ENCODE data around the gene SLC41A1. TPM values are rescaled to one million over a fixed set of nuclear protein-coding genes. Genes with fewer than 3 reads are reported as not detected.

SLC41A1 gene
- total and polyA plus RNA-seq, 2 donors (not counting 3 experiments of a cell fraction or from before 2014, with no cell fraction given), result 21.7 to 22.0 TPM

DNA sequence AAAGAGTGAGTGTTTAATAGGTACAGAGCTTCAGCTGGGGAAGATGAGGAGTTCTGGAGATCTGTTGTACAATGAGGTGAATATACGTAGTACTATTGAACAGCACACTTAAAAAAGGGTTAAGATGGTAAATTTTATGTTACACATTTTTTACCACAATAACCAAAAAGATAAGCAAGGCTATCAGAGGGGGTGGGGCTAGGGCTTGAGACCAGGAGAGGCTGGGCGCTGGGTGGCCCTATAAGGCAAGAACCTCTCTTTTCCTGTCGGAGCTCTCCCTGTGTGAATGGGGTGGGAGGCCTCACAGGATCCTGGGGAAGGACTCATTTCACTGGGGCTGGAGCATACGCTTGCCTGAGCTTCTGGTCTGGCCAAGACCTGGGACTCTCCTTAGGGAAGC, 9.0 kb downstream of the SLC41A1 start:
- Histone ChIP-seq H3K36me3 (ENCODE audit: control insufficient read depth in 2 of 2, extremely low read depth in 1 of 2, insufficient read depth in 2 of 2, low read length in 2 of 2) (peaks cover 0 to 16% of the 10 kb centered on the region in 2 experiments), H3K9me1 (replicated peaks; ENCODE audit: control insufficient read depth, extremely low read depth, insufficient read depth, low read length) (no peaks in the 10 kb centered on the region), H3K9me3 (replicated peaks; ENCODE audit: control insufficient read depth, insufficient read depth, low read length) (no peaks in the 10 kb centered on the region), H3K9ac (replicated peaks; ENCODE audit: extremely low read depth, insufficient read depth, low read length) (no peak overlapping the region), H3K4me2 (ENCODE audit: insufficient read depth, low read length) (no peak overlapping the region), H2AFZ (ENCODE audit: low read depth, low read length) (no peak overlapping the region), H3K4me3 (replicated peaks in 1 of 3; ENCODE audit: insufficient read depth in 1 of 3, low read depth in 1 of 3, low read length in 3 of 3) (no peak overlapping the region), H3K27me3 (ENCODE audit: control insufficient read depth in 2 of 2, insufficient read depth in 2 of 2, low read length in 2 of 2) (no peaks in the 10 kb centered on the region), H3K4me1 (ENCODE audit: control insufficient read depth, extremely low read depth, insufficient read depth, low read length) (no peaks in the 10 kb centered on the region), H3K27ac (ENCODE audit: insufficient read depth, low read depth, low read length) (no peak overlapping the region), H3K79me2 (ENCODE audit: control insufficient read depth, insufficient read depth, low read length) (no peaks in the 10 kb centered on the region), H4K20me1 (replicated peaks; ENCODE audit: control insufficient read depth, extremely low read depth, insufficient read depth, low read length) (no peaks in the 10 kb centered on the region)
- no peak for DNase-seq (ENCODE audit: low read depth, low spot score)
- CTCF ChIA-PET, result interaction anchor here (0.9 to 3.1 kb wide), 4 partner anchors 8 to 174 kb away, joined by 3 to 16 read pairs (median 10); no protein-coding TSS in a partner anchor
- dilution Hi-C loops (cut with MboI; ENCODE audit: extremely low pct_ligation_motif_present, low sequenced_read_pairs), result no loop called here
- POLR2A ChIA-PET, result no interaction called here
- FAIRE-seq, result no peak
- no peak for TF ChIP-seq JUN (IDR thresholded peaks at IDR 0.05; ENCODE audit: borderline replicate concordance, insufficient read depth, insufficient read length, low read depth)
- no peak for TF ChIP-seq POLR2AphosphoS5 (IDR thresholded peaks at IDR 0.05; ENCODE audit: insufficient read depth, low read depth, low read length)
- TF ChIP-seq, protein P1, sequence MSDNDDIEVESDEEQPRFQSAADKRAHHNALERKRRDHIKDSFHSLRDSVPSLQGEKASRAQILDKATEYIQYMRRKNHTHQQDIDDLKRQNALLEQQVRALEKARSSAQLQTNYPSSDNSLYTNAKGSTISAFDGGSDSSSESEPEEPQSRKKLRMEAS (IDR thresholded peaks at IDR 0.05; ENCODE audit: insufficient read depth, insufficient read length), result no peak
- no peak for TF ChIP-seq GATA2 (IDR thresholded peaks at IDR 0.05; ENCODE audit: insufficient read depth, insufficient read length, low read depth, low read length)
- TF ChIP-seq, protein P2, sequence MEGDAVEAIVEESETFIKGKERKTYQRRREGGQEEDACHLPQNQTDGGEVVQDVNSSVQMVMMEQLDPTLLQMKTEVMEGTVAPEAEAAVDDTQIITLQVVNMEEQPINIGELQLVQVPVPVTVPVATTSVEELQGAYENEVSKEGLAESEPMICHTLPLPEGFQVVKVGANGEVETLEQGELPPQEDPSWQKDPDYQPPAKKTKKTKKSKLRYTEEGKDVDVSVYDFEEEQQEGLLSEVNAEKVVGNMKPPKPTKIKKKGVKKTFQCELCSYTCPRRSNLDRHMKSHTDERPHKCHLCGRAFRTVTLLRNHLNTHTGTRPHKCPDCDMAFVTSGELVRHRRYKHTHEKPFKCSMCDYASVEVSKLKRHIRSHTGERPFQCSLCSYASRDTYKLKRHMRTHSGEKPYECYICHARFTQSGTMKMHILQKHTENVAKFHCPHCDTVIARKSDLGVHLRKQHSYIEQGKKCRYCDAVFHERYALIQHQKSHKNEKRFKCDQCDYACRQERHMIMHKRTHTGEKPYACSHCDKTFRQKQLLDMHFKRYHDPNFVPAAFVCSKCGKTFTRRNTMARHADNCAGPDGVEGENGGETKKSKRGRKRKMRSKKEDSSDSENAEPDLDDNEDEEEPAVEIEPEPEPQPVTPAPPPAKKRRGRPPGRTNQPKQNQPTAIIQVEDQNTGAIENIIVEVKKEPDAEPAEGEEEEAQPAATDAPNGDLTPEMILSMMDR (IDR thresholded peaks at IDR 0.05; ENCODE audit: extremely low read depth in 1 of 2, insufficient read depth in 1 of 2, low read depth in 1 of 2, low read length in 2 of 2), result no peak
- no peak for TF ChIP-seq EZH2 (IDR thresholded peaks at IDR 0.05; ENCODE audit: borderline replicate concordance, low read depth, low read length, severe bottlenecking)
- TF ChIP-seq POLR2A (IDR thresholded peaks at IDR 0.05; ENCODE audit: low read depth, low read length), result no peak
- TF ChIP-seq MYC (IDR thresholded peaks at IDR 0.05; ENCODE audit: low read depth, low read length), result no peak
- TF ChIP-seq FOS (IDR thresholded peaks at IDR 0.05; ENCODE audit: borderline replicate concordance, insufficient read depth, low read length), result no peak
- intact Hi-C loops (cut with micrococcal nuclease), result no loop called here
- no TSS peak for BruUV-seq (replicated peaks)
